Ecto neural progenitor cell (in vitro differentiated cells): ENCODE results near the gene ANXA1.
"Not testable (repeated sequence)": the region's sequence is repeated elsewhere in the genome, so short reads cannot be mapped to it uniquely, and the experiment has no call there.

Source experiments
- DNase-seq: peaks from one replicate; pipeline ENCODE4 v3.0.0-alpha.2; 2018; ENCODE audit warnings: low spot score

ANXA1 gene, protein sequence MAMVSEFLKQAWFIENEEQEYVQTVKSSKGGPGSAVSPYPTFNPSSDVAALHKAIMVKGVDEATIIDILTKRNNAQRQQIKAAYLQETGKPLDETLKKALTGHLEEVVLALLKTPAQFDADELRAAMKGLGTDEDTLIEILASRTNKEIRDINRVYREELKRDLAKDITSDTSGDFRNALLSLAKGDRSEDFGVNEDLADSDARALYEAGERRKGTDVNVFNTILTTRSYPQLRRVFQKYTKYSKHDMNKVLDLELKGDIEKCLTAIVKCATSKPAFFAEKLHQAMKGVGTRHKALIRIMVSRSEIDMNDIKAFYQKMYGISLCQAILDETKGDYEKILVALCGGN

DNA sequence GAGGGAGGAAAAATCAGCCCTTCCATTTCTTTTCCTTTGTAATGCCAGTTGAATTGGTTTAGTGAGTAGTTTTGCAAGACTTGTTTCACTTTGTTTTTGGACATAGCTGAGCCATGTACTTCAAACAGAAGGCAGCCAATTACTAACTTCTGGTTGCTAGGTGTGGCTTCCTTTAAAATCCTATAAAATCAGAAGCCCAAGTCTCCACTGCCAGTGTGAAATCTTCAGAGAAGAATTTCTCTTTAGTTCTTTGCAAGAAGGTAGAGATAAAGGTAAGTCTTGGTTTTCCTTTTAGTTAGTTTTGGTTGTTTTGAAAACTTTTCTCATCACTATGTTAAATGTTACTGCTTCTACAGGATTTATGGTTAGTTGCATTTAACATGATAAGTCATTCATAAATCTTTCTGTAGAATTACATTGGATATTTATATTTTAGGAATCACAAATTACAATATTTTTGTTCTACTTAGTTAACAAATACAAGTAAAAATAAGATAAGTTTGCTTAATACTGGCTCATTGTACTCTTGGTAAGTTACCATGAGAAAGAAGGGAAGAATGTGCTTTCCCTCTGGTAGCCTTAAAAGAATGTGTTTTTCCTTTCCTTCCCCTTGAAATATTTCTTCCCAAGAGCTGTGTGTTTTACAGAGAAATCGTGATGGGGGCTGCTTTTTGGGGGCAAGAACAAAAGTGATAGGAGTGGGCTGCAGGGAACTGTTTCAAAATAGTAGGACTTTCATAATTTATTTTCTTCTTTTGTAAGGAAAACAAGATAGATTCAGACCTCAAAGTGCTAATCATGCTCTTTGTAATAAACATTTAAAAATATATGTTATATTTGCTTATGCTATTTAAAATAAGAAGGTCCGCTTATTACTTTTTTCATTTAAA lies at the start of gene ANXA1:
TSS of gene ANXA1 (plus strand) at position 213 of the 890 bp plus-strand sequence. CDS start 6,671 bp downstream, outside the sequence.
- no peak for DNase-seq

DNA sequence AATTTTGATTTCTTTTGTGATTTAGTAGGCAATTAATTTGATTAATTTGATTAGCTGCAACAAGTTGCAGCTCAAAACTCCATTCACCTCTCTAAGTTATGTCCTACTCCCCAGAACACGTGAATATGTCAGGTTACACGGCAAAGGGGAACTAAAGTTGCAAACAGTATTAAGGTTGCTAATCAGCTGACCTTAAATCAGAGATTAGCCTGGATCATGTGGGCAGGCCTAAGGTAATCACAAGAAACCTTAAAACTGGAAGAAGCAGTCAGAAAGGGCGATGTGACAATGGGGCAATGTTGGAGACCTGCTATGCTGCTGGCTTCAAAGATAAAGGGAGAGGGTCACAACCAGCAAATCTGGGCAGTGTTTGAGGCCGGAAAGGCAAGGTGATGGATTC lies 47.3 kb upstream of the ANXA1 start:
- no peak for DNase-seq

DNA sequence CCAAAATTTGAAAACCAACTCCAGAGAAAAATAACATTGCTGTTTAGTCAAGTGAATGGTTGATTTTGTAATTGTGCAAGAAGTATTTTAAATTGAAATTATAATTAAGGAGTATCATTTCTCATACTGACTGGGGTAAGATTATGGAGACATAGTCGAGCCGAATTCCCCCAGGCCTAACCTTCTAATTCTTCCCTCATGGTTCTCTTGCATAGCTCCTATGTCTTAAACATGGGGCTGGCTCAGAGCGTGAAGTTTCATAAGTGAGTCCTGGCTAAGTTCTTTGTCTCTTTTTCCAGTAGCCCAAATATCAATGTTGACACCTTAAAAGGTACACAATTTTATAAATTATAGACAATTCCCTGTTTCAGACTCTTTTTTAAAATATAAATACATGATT lies 46.7 kb upstream of the ANXA1 start:
- no peak for DNase-seq

DNA sequence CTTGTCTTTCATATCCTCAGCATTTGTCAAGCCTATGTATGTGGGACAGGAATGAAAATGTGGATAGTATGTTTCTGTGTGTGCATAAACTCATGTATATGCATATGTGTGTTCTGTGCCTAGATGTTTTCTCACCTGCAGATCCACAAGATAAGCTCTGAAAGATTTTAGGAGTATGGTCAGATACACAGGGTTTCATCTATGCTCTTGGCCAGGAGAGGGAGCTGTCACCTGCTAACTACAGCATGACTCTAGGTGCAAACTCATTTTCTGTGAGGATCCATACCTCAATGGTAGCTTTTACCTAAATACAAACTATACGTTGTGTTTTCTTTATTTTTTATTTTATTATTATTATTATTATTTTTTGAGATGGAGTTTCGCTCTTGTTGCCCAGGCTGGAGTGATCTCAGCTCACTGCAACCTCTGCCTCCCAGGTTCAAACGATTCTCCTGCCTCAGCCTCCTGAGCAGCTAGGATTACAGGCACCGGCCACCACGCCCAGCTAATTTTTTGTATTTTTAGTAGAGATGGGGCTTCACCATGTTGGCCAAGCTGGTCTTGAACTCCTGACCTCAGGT lies 44.1 kb upstream of the ANXA1 start:
- not testable (repeated sequence) for DNase-seq

DNA sequence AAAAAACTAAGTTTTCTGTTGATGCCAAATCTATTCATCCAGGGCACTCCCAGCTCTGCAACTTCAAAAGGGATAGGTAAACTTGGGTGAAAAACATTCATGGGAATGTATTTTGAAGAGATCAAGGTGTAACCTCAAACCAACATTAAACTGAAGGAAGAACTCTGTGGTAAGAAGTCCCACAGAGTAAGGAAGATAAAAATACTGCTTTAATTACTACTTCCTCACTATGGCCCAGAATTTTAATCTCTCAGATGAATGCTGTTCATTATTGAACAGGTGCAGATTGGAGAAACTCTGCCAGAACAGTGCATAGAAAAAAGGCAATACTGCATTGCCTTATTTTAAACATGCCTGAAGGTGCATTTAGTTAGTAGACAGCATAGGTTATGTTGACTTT lies 37.6 kb upstream of the ANXA1 start:
- DNase-seq = no peak

DNA sequence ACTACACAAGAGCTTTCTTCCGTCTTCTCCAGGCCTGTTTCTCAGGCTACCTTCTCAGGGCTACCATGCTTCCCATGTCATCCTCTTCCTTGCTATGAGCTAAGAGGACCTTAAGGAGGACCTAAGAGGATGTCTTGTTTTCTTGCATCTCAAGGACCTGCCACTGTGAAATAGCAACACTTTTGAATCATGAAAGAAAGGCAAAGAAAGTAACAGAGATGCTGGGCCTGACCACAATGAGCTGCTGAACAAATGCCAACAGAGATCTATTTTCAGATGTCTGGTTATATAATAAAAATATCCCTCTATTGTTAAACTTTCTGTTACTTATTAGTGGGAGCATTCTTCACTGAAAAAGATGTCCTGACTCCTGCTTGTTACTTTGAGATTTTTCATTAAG lies 36.7 kb upstream of the ANXA1 start:
- DNase-seq = no peak

DNA sequence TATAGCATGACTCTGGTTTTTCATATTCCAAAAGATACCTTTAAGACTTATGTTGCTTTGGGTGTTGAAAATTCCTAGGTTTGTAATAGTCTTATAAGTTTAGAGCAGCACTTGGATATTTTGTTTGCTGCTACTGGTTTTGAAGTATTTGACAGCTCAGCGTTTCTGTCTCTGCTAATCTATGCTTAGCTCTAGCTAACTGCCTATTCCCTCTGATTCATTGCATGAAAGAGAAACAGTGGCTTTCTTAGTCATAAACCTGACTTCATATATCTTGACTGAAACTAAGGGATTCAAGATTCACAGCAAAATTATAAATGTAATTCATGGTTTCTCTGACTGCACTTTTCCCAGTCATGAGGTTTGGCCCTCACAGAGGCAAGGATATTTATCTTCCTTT lies 35.6 kb upstream of the ANXA1 start:
- DNase-seq = no peak

DNA sequence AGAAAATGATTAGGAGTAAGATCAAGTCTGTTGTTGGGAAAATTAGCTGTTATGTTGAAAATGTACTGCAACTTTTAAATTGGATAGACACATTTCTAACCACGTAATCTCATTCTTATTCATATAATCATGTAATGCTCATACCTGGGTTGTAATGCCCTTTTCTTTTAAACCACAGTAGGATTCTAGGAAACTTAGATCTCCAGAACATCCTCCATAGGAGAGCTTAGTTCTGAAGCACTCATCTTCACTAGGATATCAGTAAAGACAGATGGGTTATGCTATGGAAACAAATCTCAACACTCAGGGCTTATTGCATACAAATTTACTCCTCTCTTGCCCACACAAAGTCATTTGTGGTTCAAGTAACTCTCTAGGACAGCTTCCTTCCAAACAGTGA lies 34.8 kb upstream of the ANXA1 start:
- no peak for DNase-seq

DNA sequence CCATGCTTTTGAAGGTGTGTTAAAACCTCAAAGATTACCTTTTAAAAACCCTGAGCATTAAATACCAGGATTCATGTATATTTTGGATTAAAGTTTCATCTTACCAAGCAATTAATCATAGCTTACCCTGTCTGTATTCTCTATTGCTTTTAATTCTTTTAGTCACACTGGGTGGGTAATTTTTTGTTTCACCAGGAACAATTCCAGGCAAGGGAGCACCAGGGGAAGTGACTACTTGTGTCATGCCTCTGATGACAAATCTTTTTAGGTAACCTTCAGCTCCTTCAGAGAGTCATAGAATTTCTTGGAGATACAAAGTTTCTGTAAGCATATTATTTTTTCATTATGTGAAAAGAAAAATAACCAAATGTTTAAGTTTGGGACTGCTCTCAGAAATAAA lies 33.4 kb upstream of the ANXA1 start:
- DNase-seq = no peak

DNA sequence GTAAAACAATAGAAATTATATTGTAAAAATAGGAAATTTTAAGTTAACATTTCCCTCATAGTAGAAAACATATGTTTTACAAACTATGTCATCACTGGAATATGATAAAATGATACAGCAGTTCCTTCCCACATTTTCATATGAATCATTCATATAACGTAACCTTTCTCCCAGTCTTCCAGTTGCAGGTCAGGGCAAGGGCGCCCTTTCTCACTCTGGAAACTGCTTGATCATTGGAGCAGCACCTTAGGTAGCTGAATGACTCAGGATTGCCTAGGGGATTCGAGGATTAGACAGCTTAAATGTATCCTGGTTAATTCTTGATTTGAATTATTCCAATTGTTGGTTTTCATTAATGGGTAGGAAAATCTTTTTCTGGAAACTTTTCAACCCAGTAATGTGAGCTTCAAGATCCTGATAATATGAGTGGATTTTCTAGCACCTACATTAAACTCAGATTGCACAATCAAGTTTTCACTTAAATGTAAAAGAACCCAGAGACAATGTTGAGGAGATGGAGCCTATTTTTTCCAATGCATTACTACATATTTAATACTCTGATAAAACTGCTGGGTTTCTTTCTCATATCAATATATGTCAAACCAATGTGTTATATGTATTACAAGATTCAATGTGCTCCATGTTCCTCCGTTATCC lies 32.6 kb upstream of the ANXA1 start:
- DNase-seq = no peak

DNA sequence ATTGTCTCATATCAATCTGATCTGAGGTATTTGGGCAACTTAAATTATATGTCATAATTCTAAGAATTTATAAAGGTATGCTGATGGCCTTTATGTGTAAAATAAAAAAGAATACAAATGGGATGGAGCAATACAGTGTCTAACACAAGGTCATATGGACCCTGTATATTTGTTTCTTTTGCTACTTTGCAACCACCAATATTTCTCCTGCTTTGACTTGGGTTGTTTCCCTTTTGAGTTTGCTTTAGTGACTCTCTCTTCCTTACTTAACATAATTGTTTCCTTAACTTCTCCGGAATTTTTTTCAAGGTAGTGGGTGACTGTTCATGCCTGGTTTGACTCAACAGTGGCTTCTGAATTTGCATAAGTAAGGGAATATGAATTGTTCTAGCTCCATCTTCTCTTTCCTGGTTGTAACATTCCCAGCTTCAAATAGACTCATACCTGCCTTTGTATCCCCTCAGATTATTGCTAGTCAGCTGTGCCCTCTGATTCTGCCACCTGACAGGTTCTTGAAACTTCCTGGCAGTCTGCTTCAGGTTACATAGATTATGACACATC lies 30.2 kb upstream of the ANXA1 start:
- DNase-seq = no peak

DNA sequence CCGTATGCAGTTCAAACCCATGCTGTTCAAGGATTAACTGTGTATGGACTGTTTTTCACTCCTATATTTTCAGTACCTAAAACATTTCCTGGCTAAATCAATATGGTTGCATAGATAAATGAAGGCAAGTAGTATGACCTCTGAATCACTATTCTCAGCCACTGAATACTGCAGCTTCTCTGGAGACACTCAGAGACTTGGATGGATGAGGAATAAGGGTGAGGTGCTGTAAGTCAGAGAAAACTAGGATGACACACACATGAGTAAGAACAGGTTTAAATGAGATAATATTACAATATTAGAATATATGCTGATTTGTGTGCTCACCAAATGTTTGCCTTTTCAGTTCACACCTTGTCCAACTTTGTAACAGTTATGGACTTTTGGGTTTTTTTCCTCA lies 26.0 kb upstream of the ANXA1 start:
- no peak for DNase-seq

DNA sequence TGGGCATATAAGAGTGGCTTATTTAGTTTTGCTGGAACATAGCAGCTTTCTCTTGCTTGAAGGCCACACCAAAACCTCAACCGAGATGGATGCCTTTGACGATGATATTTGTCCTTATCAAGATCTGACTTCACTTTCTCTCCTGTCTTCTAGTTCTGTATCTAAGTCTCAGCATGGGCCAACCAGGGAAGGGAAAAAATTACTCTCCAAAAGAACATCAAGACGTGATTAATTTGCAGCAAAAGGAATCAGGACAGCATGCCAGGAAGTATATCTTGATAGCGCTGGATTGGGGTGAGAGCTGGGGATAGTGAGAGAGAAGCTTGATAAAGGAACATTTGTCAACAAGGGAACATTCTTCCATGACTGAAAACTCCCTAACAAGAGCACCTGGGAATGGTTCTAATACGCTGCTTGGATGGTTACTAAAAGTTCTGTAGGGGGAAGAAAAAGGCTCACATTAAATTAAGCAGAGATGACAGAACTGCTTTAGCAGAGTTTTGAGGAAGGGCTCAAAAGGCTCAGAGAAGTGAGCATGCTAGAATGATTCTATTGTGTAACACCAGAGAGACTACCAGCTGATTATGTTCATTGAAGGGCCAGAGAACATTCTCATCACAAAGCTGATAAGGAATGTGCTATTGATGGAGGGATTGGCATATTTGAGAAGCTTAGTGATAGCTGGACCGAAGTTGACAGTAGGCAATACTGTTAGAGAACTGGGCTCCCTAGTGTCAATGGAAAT lies 21.6 kb upstream of the ANXA1 start:
- DNase-seq = no peak

DNA sequence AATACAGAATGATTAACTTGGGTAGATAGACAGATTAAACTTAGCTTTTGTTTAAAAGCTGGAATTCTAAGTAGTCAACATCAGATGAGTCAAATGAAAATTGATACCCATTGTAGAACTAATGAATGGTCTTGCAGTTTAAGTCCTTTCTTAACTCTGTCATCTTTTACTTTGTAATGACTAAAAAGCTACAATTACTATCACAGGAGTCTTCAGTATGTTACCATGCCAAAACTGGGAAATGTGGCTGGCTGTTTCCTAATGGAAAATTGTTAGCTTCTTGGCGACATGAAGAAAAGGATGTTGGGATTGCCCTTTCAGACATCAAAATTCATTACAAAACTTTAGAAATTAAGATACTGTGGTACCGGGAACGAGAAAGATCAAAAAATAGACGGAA lies 20.2 kb upstream of the ANXA1 start:
- DNase-seq = no peak

DNA sequence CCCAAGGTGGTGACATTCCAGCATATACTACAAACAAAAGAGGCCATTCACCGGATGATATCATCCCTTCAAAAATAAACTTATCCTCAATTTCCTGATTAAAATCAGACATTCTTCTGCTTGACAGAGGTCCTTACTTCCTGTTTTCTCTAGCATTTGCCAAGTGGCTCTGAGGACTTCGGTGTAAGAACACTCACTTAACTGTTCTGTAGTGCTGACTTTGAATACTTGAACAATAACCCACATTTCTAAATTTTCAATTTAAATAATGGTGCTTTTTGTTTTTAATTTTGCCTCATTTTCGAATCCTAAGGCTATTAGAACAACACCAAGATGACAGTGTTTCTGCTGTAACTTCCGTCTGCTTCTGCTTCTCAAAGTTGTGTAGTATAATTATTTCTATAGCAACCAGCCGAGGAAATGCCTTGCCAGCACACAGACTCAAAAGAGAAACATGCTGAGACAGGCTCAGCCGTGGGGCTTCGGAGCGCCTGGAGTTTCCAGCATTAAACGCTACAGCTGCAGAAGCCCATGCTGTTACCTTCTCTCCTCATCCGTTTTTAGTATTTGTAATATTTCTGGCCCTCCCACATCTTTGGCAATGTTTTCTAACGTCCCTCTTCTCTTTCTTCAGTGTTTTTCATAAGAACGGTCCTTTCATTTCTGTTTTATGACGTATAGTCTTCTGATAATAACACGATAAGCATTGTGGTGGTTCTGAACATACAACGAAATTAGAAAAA lies 19.5 kb upstream of the ANXA1 start:
- peak; percentile 60 for DNase-seq

DNA sequence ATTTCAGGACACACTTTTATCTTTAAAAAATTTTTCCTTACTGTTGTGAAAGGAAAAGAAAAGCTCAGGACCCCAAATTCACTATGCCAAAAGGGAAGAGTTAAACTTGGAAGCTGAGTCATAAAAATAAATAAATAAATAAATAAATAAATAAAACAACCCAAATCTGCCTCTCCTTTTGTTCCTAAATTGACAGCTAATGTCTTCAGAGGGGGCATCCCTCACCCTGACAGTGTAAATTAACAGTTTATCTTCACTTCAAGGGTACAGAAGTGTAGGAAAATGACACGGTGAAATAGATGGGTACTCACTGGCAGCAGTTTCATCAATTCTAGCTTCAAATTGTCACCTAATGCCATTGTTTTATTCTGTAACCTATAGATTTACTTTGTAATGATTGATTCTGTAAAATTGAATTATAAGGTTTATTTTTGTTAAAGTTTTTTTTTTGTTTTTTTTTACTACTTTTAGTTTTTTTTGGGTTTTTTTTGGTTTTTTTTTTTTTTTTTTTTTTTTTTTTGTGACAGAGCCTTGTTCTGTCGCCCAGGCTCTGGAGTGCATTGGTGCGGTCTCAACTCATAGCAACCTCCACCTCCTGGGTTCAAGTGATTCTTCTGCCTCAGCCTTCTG lies 18.5 kb upstream of the ANXA1 start:
- no peak for DNase-seq

DNA sequence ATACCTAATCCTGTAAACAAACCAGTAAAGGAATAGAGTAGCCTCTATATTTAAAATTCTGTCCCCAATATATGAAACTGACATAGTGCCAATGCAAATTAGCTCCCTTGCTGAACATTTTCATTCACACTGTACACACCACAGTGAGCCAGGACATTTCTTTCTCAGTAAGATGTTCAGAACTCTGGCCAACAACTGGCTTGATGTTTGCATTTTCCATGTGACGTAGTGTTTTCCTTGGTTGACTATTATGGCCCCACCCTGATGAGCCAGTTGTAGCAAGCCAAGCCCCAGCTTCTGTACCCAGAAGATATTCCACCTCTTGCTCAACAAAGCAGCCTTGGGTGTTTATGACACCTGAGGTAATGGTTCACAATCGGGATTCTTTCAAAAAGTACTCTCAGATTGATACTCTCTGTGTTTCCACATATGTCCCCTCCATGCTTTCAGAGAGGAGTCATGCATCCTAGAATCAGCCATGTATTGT lies 17.7 kb upstream of the ANXA1 start:
- DNase-seq = no peak

DNA sequence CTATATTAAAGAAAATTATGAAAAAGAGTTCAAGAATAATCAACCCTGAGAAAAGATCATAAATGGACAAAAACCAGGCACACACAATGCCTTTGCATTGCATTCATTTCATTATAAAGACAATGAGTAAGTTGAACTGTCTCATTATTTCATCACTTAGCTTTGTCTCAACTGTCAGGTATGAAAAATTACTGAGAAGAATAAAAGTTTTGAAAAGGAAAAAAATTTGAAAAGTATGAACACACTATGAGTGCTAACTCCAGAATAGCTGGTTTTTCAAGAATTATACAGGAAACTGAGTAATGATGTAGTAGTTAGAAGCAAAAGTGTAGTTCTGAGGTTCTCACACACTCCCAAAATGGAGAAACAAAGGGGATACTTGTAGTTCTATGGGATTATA lies 16.3 kb upstream of the ANXA1 start:
- DNase-seq = no peak

DNA sequence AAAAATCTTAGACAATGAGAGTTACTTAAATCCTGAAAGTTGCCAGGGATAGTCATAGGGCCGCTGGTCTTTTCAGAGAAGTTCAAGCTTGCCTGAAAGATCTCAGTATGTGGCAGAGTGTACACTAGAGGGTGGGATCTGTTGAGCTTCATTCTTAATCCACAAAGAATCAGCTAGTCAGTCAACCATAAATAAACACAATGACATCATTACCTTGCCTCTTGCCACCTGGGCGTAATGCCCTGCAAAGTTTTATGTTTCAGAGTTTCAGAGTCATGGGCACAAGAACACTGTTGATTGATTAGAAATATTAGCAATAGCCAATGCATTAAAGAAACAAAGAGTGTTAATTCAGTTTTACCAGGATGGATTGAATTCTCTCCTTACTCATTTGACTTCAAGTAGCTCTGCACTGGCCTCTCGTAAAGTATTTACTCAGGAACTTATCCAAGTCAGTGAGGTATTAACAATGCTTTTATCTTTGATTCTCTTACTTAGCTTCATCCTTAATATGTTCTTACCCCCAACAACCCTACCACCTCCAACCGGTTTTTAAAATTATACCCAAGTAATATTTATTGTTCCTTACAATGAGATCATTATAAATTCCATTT lies 14.3 kb upstream of the ANXA1 start:
- DNase-seq = no peak

DNA sequence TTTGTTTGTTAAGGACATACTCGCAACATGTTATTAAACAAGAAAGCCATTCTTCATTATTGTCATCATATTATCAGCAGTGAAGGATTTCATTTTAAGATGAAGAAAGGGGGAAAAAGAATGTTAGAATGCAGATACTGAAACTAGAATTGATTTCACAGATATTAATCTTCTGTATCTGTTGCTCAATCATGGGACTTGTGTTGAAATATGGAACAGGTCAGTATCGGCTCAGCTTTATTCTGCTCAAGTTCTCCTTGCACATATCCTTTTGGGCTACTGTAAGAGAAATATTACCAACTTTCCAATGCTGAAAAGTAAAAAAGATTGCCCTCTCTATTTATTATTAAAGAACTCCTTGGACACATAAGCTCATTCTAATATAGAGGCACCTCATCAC lies 13.8 kb upstream of the ANXA1 start:
- no peak for DNase-seq
